ENCODE results near the gene CHMP3.

CHMP3 gene

GRCh38 chr2:86470890-86471289 is 92.4 kb downstream of the CHMP3 start:
- no peak for DNase-seq (ENCODE audit: low read depth, low spot score)

DNA sequence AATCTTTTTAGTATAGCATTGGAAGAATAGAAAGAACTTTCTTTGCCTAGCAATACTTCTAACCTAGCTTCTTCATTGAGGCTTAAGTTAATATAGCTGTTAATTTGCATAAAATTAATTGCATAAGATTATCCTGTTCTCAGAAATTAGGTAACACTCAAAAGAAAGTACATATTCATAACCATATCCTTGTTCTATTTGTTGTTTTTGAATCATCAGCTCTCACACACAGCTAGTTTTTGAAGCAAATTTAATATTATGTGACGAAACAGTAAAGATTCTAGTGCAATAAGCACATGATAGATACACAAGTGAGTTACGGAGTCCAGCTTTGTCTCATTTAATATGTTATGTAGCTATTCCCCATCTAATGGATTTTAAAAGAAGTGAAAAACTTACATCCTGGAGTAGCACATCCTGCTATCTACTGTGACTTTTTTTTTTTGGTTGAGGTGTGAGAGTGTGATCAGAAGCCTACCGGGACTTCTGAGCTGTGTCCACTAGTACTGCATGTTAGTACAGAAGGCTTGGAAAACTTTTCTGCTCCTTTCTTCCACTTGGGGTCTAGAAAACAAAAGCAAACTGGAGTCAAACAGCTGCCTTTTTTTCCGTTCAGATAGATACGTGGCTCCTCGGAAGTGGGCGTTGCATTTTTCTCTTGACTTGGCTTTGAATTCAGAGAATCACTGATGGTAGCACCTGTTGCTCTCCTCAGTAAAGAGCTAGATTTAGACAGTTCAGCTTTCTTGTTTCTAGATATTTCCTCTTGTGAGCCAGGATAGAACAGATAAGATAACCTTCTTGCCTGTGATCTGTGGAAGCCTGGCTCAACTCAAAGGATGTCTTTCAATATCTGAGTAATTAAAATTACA is 94.8 kb downstream of the CHMP3 start:
- no peak for DNase-seq (ENCODE audit: low read depth, low spot score)

- no peak for DNase-seq (ENCODE audit: low read depth, low spot score)
These were observed 96.9 kb downstream of the CHMP3 start for GRCh38 chr2:86466306-86466705.

DNA sequence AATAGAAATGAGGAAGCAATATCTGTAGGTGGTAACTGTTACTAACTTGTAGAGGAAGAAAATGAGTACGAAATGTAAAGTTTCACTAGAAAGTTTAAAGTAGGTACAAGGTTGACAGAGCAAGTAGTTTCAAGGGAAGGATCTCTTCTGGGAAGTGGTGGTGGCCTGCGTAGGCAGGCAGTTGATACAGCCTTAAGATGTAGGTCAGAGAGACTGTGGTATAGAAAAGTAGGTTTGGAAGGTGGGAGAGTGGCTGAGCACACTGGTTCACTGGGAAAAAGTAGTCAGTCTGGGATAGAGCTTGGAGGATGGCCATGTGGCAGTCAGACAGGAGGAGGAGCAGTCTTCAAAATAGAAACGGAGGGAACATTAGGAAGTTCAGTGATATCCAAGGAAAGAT is 98.6 kb downstream of the CHMP3 start:
- DNase-seq (ENCODE audit: low read depth, low spot score): no peak

GRCh38 chr2:86461042-86461743 is 102.0 kb downstream of the CHMP3 start:
- DNase-seq (ENCODE audit: low read depth, low spot score): no peak

DNA sequence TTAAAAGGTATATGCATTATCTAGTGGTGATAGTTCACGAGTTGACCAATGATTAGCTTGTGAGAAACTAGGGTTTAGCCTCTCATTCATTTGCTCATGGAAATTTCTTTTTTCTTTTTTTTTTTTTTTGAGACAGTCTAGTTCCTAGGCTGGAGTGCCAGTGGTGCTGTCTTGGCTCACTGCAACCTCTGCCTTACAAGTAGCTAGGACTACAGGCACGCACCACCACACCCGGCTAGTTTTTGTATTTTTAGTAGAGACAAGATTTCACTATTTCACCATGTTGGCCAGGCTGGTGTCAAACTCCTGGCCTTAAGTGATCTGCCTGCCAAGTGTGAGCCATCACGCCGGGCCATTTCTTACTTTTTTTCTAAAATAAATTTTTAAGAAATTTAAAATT is 108.1 kb downstream of the CHMP3 start:
- no peak for DNase-seq (ENCODE audit: low read depth, low spot score)

DNA sequence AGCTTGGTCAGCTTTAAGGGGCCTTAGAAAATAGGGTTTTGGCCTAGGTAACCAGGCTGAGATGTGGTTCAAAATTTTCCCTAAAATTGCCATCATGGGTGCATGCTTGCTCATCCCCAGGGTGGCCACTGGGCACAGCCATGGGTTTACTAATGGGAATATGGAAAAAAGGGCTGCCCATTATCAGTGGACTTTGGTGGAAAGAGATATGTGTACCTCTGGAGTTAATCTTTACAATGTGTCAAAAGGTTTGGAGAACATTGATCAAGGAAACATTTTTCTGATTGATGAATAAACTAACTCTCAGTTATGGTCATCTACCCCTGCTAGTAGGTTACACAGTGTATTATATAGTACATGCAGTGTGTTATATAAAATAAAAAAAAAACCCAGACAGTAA is 109.0 kb downstream of the CHMP3 start:
- no peak for DNase-seq (ENCODE audit: low read depth, low spot score)

DNA sequence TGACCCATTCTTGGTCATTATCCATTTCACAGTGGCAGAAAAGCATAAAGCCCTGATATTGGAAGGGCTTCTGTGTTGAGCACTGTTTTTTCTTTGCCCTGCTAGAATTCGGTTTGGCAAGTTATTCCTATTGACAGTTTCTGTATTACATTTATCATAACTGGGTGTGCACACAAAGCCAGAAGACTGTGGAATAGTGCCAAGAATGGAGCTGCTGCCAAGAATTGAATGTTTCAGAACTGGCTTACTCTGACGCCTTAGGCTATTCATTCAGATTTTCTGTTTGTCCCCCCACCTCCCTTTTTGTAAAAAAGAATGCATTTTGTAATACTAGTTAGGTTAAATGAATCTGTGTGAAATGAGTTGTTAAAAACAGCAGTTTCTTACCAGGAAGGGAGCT is 109.4 kb downstream of the CHMP3 start:
- DNase-seq (ENCODE audit: low read depth, low spot score): no peak
